HepG2 (cell line): ENCODE data around the gene LMAN2L.
A peak's percentile ranks its signal among the peaks of the same experiment; 100 is the strongest.

Source experiments
- CREB1 ChIP-seq, 2 experiments: fragments of 450-650 bp in 1 of 2; IDR thresholded peaks; 2 replicates each; pipeline ENCODE4 v1.6.1; 2016 to 2017; ENCODE audit warnings: control low read depth in 1 of 2, mild to moderate bottlenecking in 1 of 2, missing compliant biosample characterization in 1 of 2, missing genetic modification characterization in 1 of 2
- EEA1 ChIP-seq: sonication (generic); formaldehyde crosslinking; IDR thresholded peaks from 2 replicates; pipeline ENCODE4 v1.5.1; 2020; ENCODE audit warnings: mild to moderate bottlenecking, missing genetic modification reagents, borderline replicate concordance
- EP300 ChIP-seq, 3 experiments: sonication (generic) in 1 of 3; formaldehyde crosslinking in 1 of 3; IDR thresholded peaks; 2 replicates each; pipeline versions ENCODE4 v1.5.1 to v1.6.1; 2011 to 2020; ENCODE audit warnings: low read depth in 2 of 3, low read length in 2 of 3, borderline replicate concordance in 1 of 3, improper control_type of control experiment in 1 of 3, mild to moderate bottlenecking in 1 of 3, missing genetic modification reagents in 1 of 3, moderate library complexity in 1 of 3
- HOXA3 ChIP-seq: sonication (generic); formaldehyde crosslinking; IDR thresholded peaks from 2 replicates; pipeline ENCODE4 v1.5.0; 2020; ENCODE audit warnings: missing genetic modification reagents
- MYNN ChIP-seq: sonication (generic); formaldehyde crosslinking; IDR thresholded peaks from 2 replicates; pipeline ENCODE4 v1.4.0; 2020; ENCODE audit warnings: mild to moderate bottlenecking, low read depth, missing genetic modification reagents
- SMC3 ChIP-seq: IDR thresholded peaks from 2 replicates; pipeline ENCODE4 v1.6.1; 2011; ENCODE audit warnings: low read length, improper control_type of control experiment
- TF ChIP-seq, protein P1 (sequence below), 2 experiments: sonication (generic) in 1 of 2; formaldehyde crosslinking in 1 of 2; IDR thresholded peaks; 2 replicates each; pipeline versions ENCODE4 v1.5.1 to v1.6.1; 2011 to 2020; ENCODE audit warnings: borderline replicate concordance in 1 of 2, low read depth in 1 of 2, low read length in 1 of 2, mild to moderate bottlenecking in 1 of 2, missing genetic modification reagents in 1 of 2, moderate library complexity in 1 of 2
- TF ChIP-seq, protein P2 (sequence below): sonication (generic); formaldehyde crosslinking; IDR thresholded peaks from 2 replicates; pipeline ENCODE4 v1.8.0; 2022; ENCODE audit warnings: mild to moderate bottlenecking, missing genetic modification reagents; ENCODE audit not compliant: insufficient replicate concordance

DNA sequence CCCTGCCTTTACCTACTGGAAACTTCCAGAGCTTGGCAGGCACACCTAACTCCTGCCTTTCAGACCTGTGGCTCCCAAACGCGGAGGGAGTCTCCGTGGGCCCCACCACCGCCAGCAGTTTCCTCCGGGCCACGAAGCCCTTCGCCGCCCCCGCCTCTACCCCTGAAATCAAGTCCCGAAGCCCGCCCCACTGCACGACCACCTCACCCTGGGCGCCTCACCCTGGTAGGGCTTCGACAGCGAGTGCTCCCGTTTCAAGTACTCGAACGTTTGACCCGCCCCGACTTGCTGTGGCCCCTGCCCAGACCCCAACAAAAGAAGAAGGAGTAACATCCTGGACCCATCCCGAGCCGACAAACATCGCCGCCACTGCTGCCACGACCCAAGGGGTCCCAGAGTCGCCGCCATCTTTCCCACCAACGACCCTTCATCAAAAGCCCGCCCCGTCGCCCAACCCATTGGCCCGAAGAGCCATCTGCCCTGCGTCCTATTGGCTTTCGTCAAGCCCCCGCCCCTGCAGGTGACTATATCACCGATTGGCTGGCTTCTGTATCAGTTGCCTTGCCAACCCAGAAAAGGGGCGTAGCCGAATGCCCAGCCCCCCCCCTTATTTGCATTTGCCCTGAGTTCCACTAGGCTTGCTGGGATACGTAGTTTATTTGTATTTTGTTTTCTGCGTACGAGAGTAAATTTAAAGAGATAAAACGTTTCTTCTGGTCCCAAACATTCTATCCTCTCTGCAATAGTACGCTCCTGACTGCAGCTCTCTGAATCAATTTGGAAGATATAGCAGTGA is at the start of gene LMAN2L:
- TF ChIP-seq HOXA3 (peak; percentile 61; the same call in 1 of the 2 replicates), MYNN (CRISPR knock-in tag) (no peak), EP300 (IDR thresholded peaks at IDR 0.05; ENCODE audit: low read depth in 2 of 2, low read length in 2 of 2) (no peak), EP300 (CRISPR knock-in tag; IDR thresholded peaks at IDR 0.05; ENCODE audit: borderline replicate concordance) (no peak), SMC3 (no peak), CREB1 (IDR thresholded peaks at IDR 0.05) (peak; percentile 74), CREB1 (CRISPR knock-in tag; IDR thresholded peaks at IDR 0.05) (peak; percentile 89), EEA1 (peak; percentile 90; the same call in 1 of the 2 replicates)
- TF ChIP-seq, protein P1, sequence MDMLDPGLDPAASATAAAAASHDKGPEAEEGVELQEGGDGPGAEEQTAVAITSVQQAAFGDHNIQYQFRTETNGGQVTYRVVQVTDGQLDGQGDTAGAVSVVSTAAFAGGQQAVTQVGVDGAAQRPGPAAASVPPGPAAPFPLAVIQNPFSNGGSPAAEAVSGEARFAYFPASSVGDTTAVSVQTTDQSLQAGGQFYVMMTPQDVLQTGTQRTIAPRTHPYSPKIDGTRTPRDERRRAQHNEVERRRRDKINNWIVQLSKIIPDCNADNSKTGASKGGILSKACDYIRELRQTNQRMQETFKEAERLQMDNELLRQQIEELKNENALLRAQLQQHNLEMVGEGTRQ (IDR thresholded peaks at IDR 0.05; ENCODE audit: low read depth, low read length): no peak; the same call in 1 of the 2 replicates
- TF ChIP-seq, protein P1 (CRISPR knock-in tag; IDR thresholded peaks at IDR 0.05; ENCODE audit: borderline replicate concordance): peak; percentile 81
- TF ChIP-seq, protein P2, sequence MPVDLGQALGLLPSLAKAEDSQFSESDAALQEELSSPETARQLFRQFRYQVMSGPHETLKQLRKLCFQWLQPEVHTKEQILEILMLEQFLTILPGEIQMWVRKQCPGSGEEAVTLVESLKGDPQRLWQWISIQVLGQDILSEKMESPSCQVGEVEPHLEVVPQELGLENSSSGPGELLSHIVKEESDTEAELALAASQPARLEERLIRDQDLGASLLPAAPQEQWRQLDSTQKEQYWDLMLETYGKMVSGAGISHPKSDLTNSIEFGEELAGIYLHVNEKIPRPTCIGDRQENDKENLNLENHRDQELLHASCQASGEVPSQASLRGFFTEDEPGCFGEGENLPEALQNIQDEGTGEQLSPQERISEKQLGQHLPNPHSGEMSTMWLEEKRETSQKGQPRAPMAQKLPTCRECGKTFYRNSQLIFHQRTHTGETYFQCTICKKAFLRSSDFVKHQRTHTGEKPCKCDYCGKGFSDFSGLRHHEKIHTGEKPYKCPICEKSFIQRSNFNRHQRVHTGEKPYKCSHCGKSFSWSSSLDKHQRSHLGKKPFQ: peak; percentile 32
